ENCODE measurements around the gene KCNN1. TPM values are rescaled to one million over a fixed set of nuclear protein-coding genes. Genes with fewer than 3 reads are reported as not detected.

Gene KCNN1
- total RNA-seq, 1 donor from 2014 or later = 0.52 TPM

DNA sequence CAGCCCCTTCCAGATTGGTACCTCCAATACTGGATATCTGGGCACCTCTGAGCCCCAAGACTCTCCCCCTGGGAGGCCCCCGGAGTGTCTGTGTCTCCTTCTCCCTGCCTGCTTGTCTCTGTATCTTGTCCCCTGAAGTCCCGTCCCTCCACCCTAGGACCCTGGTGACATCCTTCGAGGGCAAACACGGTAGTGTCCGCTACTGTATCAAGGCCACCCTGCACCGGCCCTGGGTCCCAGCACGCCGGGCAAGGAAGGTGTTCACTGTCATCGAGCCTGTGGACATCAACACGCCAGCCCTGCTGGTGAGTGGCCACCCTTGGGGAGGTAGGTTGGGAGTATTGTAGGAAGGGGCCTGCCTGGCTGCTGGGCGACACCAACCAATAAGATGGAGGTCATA lies 41.9 kb downstream of the KCNN1 start:
- H3K36me3 ChIP-seq (ENCODE audit: control insufficient read depth in 3 of 3, insufficient read depth in 3 of 3, low read length in 3 of 3) = peaks cover 34 to 46% (median 36%) of the 10 kb centered on the region in 3 donors
- peak overlapping the region; percentile 92 for H3K27ac ChIP-seq (ENCODE audit: low read depth, low read length)
- peaks cover 38 to 65% (median 58%) of the 10 kb centered on the region in 3 donors for H3K4me1 ChIP-seq (ENCODE audit: control insufficient read depth in 3 of 3, insufficient read depth in 3 of 3, low read length in 3 of 3)

DNA sequence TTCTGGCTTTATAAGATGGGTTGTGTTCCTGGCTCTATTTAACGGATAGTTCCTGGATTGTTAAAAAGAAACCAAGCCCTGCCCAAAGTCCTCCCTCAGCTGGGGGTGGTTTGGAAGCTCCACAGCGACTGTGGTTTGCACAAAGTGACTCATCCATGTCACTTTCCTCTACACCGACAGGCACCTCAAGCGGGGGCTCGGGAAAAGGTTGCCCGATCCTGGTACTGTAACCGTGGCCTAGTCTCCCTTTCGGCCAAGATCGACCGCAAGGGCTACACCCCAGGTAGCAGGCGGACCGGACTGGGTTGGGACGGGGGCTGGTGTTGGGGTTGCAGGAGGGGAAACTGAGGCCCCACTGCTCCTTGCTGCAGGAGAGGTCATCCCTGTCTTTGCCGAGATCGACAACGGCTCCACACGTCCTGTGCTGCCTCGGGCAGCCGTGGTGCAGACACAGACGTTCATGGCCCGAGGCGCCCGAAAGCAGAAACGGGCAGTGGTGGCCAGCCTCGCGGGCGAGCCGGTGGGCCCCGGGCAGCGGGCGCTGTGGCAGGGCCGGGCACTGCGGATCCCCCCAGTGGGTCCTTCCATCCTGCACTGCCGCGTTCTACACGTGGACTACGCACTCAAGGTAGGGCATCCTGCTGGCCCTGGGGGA lies 42.6 kb downstream of the KCNN1 start:
- Histone ChIP-seq H3K27ac (ENCODE audit: low read depth, low read length) (peak overlapping the region; percentile 92), H3K9ac (ENCODE audit: low read depth in 1 of 3, low read length in 3 of 3) (peak overlapping the region; percentile 89 to 98 (median 94)), H3K4me3 (ENCODE audit: low read length in 3 of 3) (peak overlapping the region; percentile 93 to 99 (median 95)), H3K27me3 (ENCODE audit: control insufficient read depth in 3 of 3, insufficient read depth in 3 of 3, low read length in 3 of 3) (no peaks in the 10 kb centered on the region), H3K36me3 (ENCODE audit: control insufficient read depth in 3 of 3, insufficient read depth in 3 of 3, low read length in 3 of 3) (peaks cover 37 to 46% (median 41%) of the 10 kb centered on the region in 3 donors), H3K9me3 (ENCODE audit: control insufficient read depth in 3 of 3, low read length in 3 of 3) (no peaks in the 10 kb centered on the region), H3K4me1 (ENCODE audit: control insufficient read depth in 3 of 3, insufficient read depth in 3 of 3, low read length in 3 of 3) (peaks cover 41 to 70% (median 62%) of the 10 kb centered on the region in 3 donors)

More for the DNA sequence above, 41.9 kb downstream of the KCNN1 start:
- Histone ChIP-seq H3K9ac (ENCODE audit: low read depth in 1 of 3, low read length in 3 of 3) (peak overlapping the region; percentile 89 to 98 (median 94)), H3K9me3 (ENCODE audit: control insufficient read depth in 3 of 3, low read length in 3 of 3) (no peaks in the 10 kb centered on the region), H3K4me3 (ENCODE audit: low read length in 3 of 3) (peak overlapping the region; percentile 93 to 99 (median 95)), H3K27me3 (ENCODE audit: control insufficient read depth in 3 of 3, insufficient read depth in 3 of 3, low read length in 3 of 3) (no peaks in the 10 kb centered on the region)

DNA sequence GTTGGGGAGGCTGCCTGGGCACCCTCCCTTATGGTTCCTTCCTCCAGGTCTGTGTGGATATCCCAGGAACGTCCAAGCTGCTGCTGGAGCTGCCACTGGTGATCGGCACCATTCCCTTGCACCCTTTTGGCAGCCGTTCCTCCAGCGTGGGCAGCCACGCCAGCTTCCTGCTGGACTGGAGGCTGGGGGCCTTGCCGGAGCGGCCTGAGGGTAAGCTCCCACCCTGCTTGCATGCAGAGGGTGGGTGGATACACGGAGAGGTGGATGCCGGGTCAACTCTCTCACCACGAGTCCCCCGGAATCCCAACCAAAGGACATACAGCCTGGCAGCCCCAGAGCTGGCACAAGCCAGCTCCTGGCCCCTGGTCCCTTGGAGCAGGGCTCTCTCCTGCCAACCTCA lies 43.2 kb downstream of the KCNN1 start:
- H3K4me3 ChIP-seq (ENCODE audit: low read length in 3 of 3) = peak overlapping the region; percentile 93 to 99 (median 95)
- no peaks in the 10 kb centered on the region for H3K9me3 ChIP-seq (ENCODE audit: control insufficient read depth in 3 of 3, low read length in 3 of 3)
- no peaks in the 10 kb centered on the region for H3K27me3 ChIP-seq (ENCODE audit: control insufficient read depth in 3 of 3, insufficient read depth in 3 of 3, low read length in 3 of 3)
- peaks cover 45 to 72% (median 66%) of the 10 kb centered on the region in 3 donors for H3K4me1 ChIP-seq (ENCODE audit: control insufficient read depth in 3 of 3, insufficient read depth in 3 of 3, low read length in 3 of 3)
- peaks cover 40 to 47% (median 44%) of the 10 kb centered on the region in 3 donors for H3K36me3 ChIP-seq (ENCODE audit: control insufficient read depth in 3 of 3, insufficient read depth in 3 of 3, low read length in 3 of 3)
- peak overlapping the region; percentile 89 to 98 (median 94) for H3K9ac ChIP-seq (ENCODE audit: low read depth in 1 of 3, low read length in 3 of 3)
- peak overlapping the region; percentile 92 for H3K27ac ChIP-seq (ENCODE audit: low read depth, low read length)

- Histone ChIP-seq H3K4me1 (ENCODE audit: control insufficient read depth in 3 of 3, insufficient read depth in 3 of 3, low read length in 3 of 3) (peaks cover 62 to 81% (median 80%) of the 10 kb centered on the region in 3 donors), H3K9me3 (ENCODE audit: control insufficient read depth in 3 of 3, low read length in 3 of 3) (no peaks in the 10 kb centered on the region), H3K36me3 (ENCODE audit: control insufficient read depth in 3 of 3, insufficient read depth in 3 of 3, low read length in 3 of 3) (peaks cover 43 to 49% (median 49%) of the 10 kb centered on the region in 3 donors), H3K27me3 (ENCODE audit: control insufficient read depth in 3 of 3, insufficient read depth in 3 of 3, low read length in 3 of 3) (no peaks in the 10 kb centered on the region), H3K4me3 (ENCODE audit: low read length in 3 of 3) (peak overlapping the region; percentile 15 to 69 (median 58)), H3K9ac (ENCODE audit: low read depth in 1 of 3, low read length in 3 of 3) (peak overlapping the region; percentile 50 to 80 (median 76)), H3K27ac (ENCODE audit: low read depth, low read length) (peak overlapping the region; percentile 80)
These were observed 46.6 kb downstream of the KCNN1 start for GRCh38 chr19:18013210-18014111.

DNA sequence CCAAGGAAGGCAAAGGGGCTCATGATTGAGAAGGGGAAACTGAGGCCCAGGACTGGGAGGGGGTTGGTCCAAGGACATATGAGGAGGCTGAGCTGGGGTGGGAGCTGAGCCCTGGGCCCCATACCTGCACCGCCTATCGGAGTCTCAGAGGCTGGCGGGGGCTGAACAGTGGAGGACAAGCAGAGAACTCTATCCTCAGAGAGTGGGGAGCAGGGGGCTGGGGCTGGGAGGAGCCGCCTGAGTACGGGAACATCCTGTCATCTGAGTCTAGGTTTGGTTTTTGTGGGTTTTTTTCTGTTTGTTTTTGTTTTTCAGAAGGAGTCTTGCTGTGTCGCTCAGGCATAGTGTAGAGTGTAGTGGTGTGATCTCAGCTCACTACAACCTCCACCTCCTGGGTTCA lies 47.3 kb downstream of the KCNN1 start:
- H3K36me3 ChIP-seq (ENCODE audit: control insufficient read depth in 3 of 3, insufficient read depth in 3 of 3, low read length in 3 of 3) = peaks cover 37 to 49% (median 42%) of the 10 kb centered on the region in 3 donors
- peak overlapping the region; percentile 15 to 58 (median 43) for H3K4me3 ChIP-seq (ENCODE audit: low read length in 3 of 3)
- peak overlapping the region; percentile 50 to 80 (median 76) for H3K9ac ChIP-seq (ENCODE audit: low read depth in 1 of 3, low read length in 3 of 3)
- no peaks in the 10 kb centered on the region for H3K27me3 ChIP-seq (ENCODE audit: control insufficient read depth in 3 of 3, insufficient read depth in 3 of 3, low read length in 3 of 3)
- H3K9me3 ChIP-seq (ENCODE audit: control insufficient read depth in 3 of 3, low read length in 3 of 3) = no peaks in the 10 kb centered on the region
- H3K27ac ChIP-seq (ENCODE audit: low read depth, low read length) = peak overlapping the region; percentile 80
- peaks cover 56 to 76% (median 74%) of the 10 kb centered on the region in 3 donors for H3K4me1 ChIP-seq (ENCODE audit: control insufficient read depth in 3 of 3, insufficient read depth in 3 of 3, low read length in 3 of 3)

GRCh38 chr19:18016209-18016910 lies 49.5 kb downstream of the KCNN1 start:
- Histone ChIP-seq H3K4me1 (ENCODE audit: control insufficient read depth in 3 of 3, insufficient read depth in 3 of 3, low read length in 3 of 3) (peaks cover 53 to 72% (median 70%) of the 10 kb centered on the region in 3 donors), H3K27ac (ENCODE audit: low read depth, low read length) (peak overlapping the region; percentile 93), H3K27me3 (ENCODE audit: control insufficient read depth in 3 of 3, insufficient read depth in 3 of 3, low read length in 3 of 3) (no peaks in the 10 kb centered on the region), H3K36me3 (ENCODE audit: control insufficient read depth in 3 of 3, insufficient read depth in 3 of 3, low read length in 3 of 3) (peaks cover 21 to 30% (median 23%) of the 10 kb centered on the region in 3 donors), H3K9me3 (ENCODE audit: control insufficient read depth in 3 of 3, low read length in 3 of 3) (no peaks in the 10 kb centered on the region), H3K9ac (ENCODE audit: low read depth in 1 of 3, low read length in 3 of 3) (peak overlapping the region in 2 of 3 donors; percentile 61 to 74), H3K4me3 (ENCODE audit: low read length in 3 of 3) (peak overlapping the region in 1 of 3 donors; percentile 41)

GRCh38 chr19:18017275-18018083 lies 50.6 kb downstream of the KCNN1 start:
- H3K4me3 ChIP-seq (ENCODE audit: low read length in 3 of 3) = peak overlapping the region in 2 of 3 donors; percentile 29 to 56
- peaks cover 61 to 78% (median 77%) of the 10 kb centered on the region in 3 donors for H3K4me1 ChIP-seq (ENCODE audit: control insufficient read depth in 3 of 3, insufficient read depth in 3 of 3, low read length in 3 of 3)
- H3K27me3 ChIP-seq (ENCODE audit: control insufficient read depth in 3 of 3, insufficient read depth in 3 of 3, low read length in 3 of 3) = no peaks in the 10 kb centered on the region
- H3K27ac ChIP-seq (ENCODE audit: low read depth, low read length) = peak overlapping the region; percentile 93
- no peaks in the 10 kb centered on the region for H3K9me3 ChIP-seq (ENCODE audit: control insufficient read depth in 3 of 3, low read length in 3 of 3)
- H3K36me3 ChIP-seq (ENCODE audit: control insufficient read depth in 3 of 3, insufficient read depth in 3 of 3, low read length in 3 of 3) = peaks cover 18 to 25% (median 20%) of the 10 kb centered on the region in 3 donors
- H3K9ac ChIP-seq (ENCODE audit: low read depth in 1 of 3, low read length in 3 of 3) = peak overlapping the region in 2 of 3 donors; percentile 69 to 74

GRCh38 chr19:18020212-18021085 lies 53.5 kb downstream of the KCNN1 start:
- Histone ChIP-seq H3K9me3 (ENCODE audit: control insufficient read depth in 3 of 3, low read length in 3 of 3) (no peaks in the 10 kb centered on the region), H3K27ac (ENCODE audit: low read depth, low read length) (peak overlapping the region; percentile 87), H3K27me3 (ENCODE audit: control insufficient read depth in 3 of 3, insufficient read depth in 3 of 3, low read length in 3 of 3) (no peaks in the 10 kb centered on the region), H3K4me3 (ENCODE audit: low read length in 3 of 3) (peak overlapping the region in 2 of 3 donors; percentile 38 to 52), H3K4me1 (ENCODE audit: control insufficient read depth in 3 of 3, insufficient read depth in 3 of 3, low read length in 3 of 3) (peaks cover 54 to 74% (median 68%) of the 10 kb centered on the region in 3 donors), H3K36me3 (ENCODE audit: control insufficient read depth in 3 of 3, insufficient read depth in 3 of 3, low read length in 3 of 3) (peaks cover 2 to 3% (median 2%) of the 10 kb centered on the region in 3 donors), H3K9ac (ENCODE audit: low read depth in 1 of 3, low read length in 3 of 3) (peak overlapping the region; percentile 48 to 88 (median 74))
